Left renal pelvis (tissue), 4 donors: ENCODE measurements around the gene IGLL5. TPM values are rescaled to one million over a fixed set of nuclear protein-coding genes. Genes with fewer than 3 reads are reported as not detected.

Experiments used
- DNase-seq, 4 donors: peaks; one replicate each; pipeline ENCODE4 v3.0.0-alpha.2; 2013; ENCODE audit warnings: low read depth in 4 of 4, low spot score in 3 of 4
- polyA plus RNA-seq, 4 donors: library from polyadenylated mRNA; unstranded; fragments of 120-200 nt; gene quantifications; one replicate each; pipeline ENCODE4 v1.2.1, GENCODE V29; 2013; ENCODE audit not compliant: insufficient read length in 4 of 4

The IGLL5 gene
- polyA plus RNA-seq, 4 donors: 0.48 TPM; not detected in 3

DNA sequence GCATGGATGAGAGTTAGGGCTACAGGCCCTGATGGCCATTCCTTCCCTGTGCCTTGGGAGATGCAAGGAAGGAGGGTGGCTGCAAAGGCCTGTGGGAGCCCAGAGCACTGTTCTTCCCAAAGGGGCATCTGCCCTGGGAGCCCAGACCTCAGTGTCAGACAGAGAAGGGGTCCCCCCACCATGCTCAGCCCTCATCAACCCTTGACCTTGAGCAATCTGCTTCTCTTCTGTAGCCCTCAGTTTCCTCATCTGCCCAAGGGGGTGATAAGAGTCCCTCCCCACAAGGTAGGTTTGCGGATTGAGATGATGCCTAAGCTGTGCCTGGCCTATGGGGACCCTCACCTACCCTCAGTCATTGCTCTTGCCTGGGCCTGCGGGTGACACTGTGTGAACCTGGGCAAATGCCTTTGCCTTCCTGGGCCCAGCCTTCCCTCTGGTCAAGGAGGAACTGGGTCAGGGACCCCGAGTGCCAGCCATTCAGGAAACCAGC, 47.5 kb downstream of the IGLL5 start:
- DNase-seq: no peak

DNA sequence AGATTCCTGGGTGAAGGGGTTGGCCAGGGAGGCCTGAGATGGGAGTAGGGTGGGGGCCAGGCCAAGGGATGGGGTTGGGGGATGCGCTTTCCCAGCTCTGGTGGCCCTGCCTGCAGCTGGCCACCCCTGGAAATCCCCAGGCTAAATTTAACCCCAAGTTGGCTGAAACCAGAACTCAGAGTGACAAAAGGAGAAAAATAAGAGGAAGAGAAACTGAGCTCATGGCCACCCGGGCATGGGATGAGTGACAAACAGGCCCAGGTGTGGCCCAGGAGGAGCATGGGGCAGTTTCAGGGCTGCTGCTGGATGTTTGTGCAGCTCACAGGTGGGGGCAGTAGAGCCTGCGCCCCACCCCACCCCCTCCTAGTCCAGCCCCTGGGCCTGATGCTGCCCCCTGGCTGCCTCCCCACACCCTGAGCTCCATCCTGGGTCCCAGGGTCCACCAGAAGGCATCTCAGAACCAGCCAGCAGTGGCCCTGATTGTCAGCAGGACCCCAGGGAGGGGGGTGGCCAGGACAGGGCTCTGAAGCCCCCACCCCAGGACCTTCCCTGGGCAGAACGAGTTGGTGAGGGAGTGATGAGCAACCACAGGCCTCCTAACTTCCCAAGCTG, 48.0 kb downstream of the IGLL5 start:
- no peak for DNase-seq

GRCh38 chr22:22936180-22936914, 48.7 kb downstream of the IGLL5 start:
- DNase-seq: no peak

GRCh38 chr22:22936915-22937656, 49.5 kb downstream of the IGLL5 start:
- DNase-seq: no peak

GRCh38 chr22:22937894-22938480, 50.4 kb downstream of the IGLL5 start:
- no peak for DNase-seq

- no peak for DNase-seq
Observed at GRCh38 chr22:22938672-22939587, 51.3 kb downstream of the IGLL5 start.

GRCh38 chr22:22939588-22940368, 52.2 kb downstream of the IGLL5 start:
- no peak for DNase-seq

DNA sequence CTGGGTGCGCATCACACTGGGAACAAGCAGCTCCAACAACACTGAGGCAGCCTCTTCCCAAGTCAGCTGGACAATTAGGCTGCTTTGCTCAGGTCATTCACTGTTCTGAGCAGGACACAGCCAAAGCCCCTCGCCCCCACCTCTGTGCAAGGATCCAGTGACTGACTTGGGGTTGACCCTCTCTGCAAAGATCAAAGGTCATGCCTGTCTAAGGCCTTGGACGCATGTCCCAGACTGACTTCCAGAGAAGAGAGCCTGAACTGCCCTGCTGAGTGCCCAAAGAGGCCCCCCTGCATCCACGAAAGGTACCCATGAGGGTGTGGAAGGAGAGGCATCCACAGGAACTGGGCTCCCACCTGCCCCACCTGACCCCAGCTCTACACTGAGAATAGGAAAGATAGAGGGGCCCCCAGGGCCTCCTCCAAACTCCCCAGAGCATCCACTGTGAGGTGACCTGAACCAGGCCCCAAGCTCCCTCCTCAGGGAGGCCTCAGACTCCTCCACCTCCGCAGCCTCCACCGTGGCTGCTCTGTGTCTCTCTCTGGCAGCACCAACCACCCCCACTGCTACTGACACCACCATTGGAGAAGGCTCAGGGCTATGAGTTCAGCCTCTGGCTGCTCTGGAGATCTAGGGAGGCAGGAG, 53.5 kb downstream of the IGLL5 start:
- no peak for DNase-seq

DNA sequence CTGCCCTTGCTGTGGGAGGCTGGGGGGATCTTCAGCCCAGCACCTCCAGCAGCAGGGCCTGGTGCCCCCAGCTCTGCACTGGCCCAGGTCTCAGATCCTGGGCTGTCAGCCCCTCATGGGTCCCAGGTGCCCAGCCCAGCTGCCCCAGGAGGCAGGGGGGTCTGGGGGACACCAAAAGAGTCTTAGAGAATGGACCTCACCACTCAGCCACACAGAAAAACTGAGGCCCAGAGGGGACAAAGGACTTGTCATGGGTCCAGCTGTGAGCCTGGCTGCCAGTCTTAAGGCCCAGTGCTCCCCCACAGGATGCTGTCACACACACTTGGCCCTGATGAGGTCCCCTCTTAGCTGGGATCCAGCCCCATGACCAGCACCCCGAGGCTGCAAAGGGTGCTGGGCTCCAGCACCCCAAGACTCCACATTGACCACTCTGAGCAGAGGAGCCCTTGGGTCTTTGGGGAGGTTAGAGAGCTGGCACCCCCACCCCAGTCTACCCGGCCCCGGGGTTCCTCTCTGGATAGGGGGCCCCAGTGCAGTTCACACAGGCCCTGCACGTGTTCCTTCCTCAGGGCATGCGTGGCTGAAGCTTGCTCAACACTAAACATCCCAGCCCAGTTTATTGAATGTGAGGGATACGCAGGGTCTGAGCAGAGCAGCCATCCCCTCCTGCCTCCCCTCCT, 54.4 kb downstream of the IGLL5 start:
- DNase-seq: no peak

DNA sequence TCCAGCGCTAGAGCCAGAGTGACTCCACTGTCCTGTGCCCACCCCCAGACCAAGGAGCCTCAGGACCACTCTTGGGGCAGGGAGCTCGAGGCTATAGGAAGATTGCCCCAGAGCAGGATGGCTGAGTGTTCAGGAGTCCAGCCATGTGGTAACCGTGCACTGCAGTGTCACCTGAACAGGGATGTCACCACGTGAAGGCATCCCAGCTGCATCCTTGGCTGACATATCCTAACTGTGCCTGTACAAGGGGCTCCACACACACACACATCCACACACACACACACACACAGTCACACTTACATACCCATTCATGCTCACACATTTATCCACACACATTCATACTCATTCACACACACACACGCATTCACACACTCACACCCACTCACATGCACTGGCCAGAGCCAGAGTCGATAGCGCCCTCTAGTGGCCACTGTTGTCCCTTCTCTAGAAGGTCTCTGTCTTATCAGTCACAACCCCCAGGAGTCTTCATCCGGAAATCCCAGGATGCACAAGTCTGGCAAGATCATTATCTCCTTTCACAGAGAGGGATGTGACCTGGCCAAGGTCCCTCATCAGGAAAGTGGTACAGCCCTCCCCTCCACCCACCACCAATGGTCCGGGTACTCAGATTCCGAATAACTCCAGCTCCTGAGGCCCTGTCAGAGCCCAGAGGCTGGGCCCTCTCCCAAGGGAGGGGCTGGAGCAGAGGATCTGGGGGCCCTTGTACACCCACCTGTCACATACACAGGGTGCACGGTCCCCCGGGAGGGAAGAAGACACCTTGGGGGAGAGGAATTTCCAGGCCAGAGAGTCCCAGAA, 55.1 kb downstream of the IGLL5 start:
- no peak for DNase-seq

DNA sequence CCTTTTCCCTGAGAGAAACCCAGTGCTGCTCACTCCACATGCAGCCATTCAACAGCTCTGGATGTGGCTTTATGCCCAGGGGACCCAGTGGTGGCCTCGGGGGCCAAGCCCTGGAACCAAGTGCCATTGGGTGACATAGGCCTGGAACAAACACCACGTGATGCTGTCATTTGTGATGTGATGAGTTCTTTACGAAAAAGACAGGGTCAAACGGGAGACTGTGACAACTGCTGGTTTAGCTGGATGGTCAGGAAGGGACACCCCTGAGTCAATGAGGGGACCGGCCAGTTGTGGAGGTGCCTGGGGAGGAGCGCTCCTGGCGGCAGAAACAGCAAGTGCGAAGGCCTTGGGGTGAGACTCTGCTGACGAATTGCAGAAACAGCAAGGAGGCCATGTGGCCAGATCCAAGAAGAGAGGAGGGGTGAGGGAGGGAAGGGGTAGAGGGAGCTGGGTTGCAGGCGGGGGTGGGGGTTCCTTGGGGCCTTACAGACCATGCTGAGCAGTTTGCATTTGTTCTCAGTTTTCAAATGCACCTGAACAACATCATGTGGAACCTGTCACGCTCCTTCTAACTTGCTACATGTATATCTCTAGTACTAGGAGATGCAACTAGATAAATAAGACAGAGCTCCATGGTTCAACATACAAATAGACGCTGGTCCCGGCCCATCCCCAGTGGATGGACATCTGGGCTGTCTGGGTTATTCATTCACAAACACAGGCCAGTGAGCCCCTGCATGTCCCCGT, 56.1 kb downstream of the IGLL5 start:
- DNase-seq: no peak

GRCh38 chr22:22944268-22944985, 56.8 kb downstream of the IGLL5 start:
- no peak for DNase-seq

DNA sequence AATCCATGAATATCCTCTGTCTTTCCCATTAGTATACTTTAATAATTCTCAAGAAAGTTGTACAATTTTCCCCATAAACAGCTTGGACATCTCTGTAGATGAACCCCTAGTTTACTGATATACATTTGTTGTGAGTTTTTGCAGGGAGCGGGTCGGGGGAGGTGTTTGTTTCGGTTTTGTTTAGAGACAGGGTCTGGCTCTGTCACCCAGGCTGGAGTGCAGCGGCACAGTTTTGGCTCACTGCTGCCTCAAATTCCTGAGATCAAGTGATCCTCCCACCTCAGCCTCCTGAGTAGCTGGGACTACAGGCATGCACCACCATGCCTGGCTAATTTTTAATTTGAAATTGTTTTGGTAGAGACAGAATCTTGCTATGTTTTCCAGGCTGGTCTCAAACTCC, 57.6 kb downstream of the IGLL5 start:
- no peak for DNase-seq
